Measurements from ENCODE around the gene CDH4. TPM values are rescaled to one million over a fixed set of nuclear protein-coding genes. Genes with fewer than 3 reads are reported as not detected.

The CDH4 gene
- total and polyA plus RNA-seq, 2 donors (not counting 1 experiment from before 2014, with no cell fraction given) = not detected

DNA sequence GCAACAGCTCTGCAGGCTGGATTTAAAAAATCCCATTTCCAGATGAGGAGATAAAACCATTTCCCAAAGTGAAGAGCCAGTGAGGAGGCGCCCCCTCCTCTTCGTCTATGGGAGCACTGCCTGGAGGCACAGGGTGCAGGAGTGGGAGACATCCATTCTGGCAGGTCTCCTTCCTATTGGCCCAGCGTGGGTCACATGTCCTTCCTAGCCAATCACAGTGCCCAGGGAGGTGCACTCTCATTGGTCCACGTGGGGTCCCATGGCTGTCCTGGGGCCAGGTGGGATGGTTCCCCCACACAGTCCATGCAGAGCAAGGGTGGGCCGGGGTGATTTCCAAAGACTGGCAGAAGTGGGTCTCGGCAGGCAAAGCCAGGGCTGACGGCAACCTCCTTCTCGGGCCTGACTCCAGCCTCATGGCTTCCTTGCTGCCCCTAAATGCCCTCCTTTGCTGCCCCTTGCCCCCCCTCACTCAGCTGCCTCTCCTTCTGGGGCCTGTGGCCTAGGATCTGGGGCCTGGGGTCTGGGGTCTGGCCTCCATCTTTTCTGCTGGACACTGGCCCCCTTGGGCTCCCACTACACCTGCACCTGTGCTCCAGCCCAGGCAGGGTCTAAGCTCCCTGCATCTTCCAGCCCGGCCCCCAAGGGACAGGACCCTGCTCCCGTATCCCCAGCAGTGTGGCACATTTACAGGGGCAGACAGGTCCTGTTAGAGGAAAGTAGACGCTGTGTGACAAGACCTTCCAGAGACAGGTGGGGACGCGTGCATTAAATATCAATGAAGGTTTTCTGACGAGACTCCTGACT is 581.9 kb downstream of the CDH4 start:
- Mint-ChIP-seq H3K9me3 (ENCODE audit: insufficient read depth) (no peaks in the 10 kb centered on the region), H3K27me3 (no peaks in the 10 kb centered on the region), H3K4me3 (no peak overlapping the region), H3K27ac (no peak overlapping the region), H3K4me1 (no peaks in the 10 kb centered on the region)
- Histone ChIP-seq H4K20me1 (ENCODE audit: control insufficient read depth, insufficient read depth, low read length, poor library complexity, severe bottlenecking) (no peaks in the 10 kb centered on the region), H3K4me3 (ENCODE audit: control extremely low read depth in 1 of 5, extremely low read depth in 1 of 5, insufficient read depth in 1 of 5, low read depth in 2 of 5, low read length in 4 of 5) (no peak overlapping the region), H3K36me3 (replicated peaks in 1 of 2; ENCODE audit: control extremely low read depth in 1 of 2, control insufficient read depth in 1 of 2, extremely low read depth in 1 of 2, insufficient read depth in 2 of 2, low read length in 1 of 2) (no peaks in the 10 kb centered on the region), H3K79me2 (ENCODE audit: control insufficient read depth, insufficient read depth, low read length) (no peaks in the 10 kb centered on the region), H2AFZ (ENCODE audit: insufficient read depth, low read depth, low read length, poor library complexity, severe bottlenecking) (no peak overlapping the region), H3K27me3 (replicated peaks in 1 of 4; ENCODE audit: control extremely low read depth in 1 of 4, control insufficient read depth in 3 of 4, insufficient read depth in 4 of 4, low read length in 3 of 4) (peaks cover 0 to 4% (median 0%) of the 10 kb centered on the region in 4 experiments), H3K4me2 (replicated peaks; ENCODE audit: low read depth, low read length, poor library complexity, severe bottlenecking) (no peak overlapping the region), H3K9me3 (ENCODE audit: control extremely low read depth in 1 of 3, control insufficient read depth in 2 of 3, insufficient read depth in 1 of 3, low read length in 2 of 3) (peaks cover 0 to 22% (median 0%) of the 10 kb centered on the region in 3 donors), H3K27ac (ENCODE audit: low read length in 2 of 2) (no peak overlapping the region), H3K4me1 (ENCODE audit: control insufficient read depth in 2 of 2, insufficient read depth in 2 of 2, low read length in 2 of 2) (no peaks in the 10 kb centered on the region), H3K9ac (ENCODE audit: low read length) (no peak overlapping the region)
- POLR2A ChIA-PET = no interaction called here
- TF ChIP-seq, protein P1, sequence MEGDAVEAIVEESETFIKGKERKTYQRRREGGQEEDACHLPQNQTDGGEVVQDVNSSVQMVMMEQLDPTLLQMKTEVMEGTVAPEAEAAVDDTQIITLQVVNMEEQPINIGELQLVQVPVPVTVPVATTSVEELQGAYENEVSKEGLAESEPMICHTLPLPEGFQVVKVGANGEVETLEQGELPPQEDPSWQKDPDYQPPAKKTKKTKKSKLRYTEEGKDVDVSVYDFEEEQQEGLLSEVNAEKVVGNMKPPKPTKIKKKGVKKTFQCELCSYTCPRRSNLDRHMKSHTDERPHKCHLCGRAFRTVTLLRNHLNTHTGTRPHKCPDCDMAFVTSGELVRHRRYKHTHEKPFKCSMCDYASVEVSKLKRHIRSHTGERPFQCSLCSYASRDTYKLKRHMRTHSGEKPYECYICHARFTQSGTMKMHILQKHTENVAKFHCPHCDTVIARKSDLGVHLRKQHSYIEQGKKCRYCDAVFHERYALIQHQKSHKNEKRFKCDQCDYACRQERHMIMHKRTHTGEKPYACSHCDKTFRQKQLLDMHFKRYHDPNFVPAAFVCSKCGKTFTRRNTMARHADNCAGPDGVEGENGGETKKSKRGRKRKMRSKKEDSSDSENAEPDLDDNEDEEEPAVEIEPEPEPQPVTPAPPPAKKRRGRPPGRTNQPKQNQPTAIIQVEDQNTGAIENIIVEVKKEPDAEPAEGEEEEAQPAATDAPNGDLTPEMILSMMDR (IDR thresholded peaks at IDR 0.05) = no peak
- no peak for TF ChIP-seq EZH2 (IDR thresholded peaks at IDR 0.05; ENCODE audit: borderline replicate concordance, insufficient read depth, low read depth, low read length, poor library complexity, severe bottlenecking)
- WGBS (ENCODE audit: insufficient coverage) = 90% methylated on average over 14 of the region's 14 CpGs
- CTCF ChIA-PET = no interaction called here
- intact Hi-C loops (cut with micrococcal nuclease) = no loop called here
- DNase-seq = no peak
- no peak for ATAC-seq (ENCODE audit: low read depth)

DNA sequence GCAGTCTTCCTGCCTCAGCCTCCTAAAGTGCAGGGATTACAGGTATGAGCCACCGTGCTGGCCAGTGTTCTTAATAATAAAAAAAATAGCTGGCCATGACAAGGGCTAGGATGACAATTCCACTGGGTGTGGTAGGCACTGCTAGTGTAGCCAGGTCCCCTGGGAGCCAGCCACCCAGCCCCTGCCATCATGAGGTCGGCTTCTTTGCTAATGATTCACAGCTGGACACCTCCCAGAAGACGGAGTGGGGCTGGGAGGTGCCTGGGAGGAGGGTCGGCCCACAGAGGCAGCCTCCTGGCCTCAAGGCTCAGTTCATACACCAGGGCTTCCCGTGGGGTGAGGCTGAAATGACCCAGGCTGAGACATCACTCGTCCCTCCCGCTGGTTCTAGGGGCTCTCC is 583.2 kb downstream of the CDH4 start:
- Histone ChIP-seq H3K4me1 (ENCODE audit: control insufficient read depth in 2 of 2, insufficient read depth in 2 of 2, low read length in 2 of 2) (no peaks in the 10 kb centered on the region), H3K27me3 (replicated peaks in 1 of 4; ENCODE audit: control extremely low read depth in 1 of 4, control insufficient read depth in 3 of 4, insufficient read depth in 4 of 4, low read length in 3 of 4) (peaks cover 0 to 4% (median 0%) of the 10 kb centered on the region in 4 experiments), H4K20me1 (ENCODE audit: control insufficient read depth, insufficient read depth, low read length, poor library complexity, severe bottlenecking) (no peaks in the 10 kb centered on the region), H2AFZ (ENCODE audit: insufficient read depth, low read depth, low read length, poor library complexity, severe bottlenecking) (no peak overlapping the region), H3K9ac (ENCODE audit: low read length) (no peak overlapping the region), H3K36me3 (replicated peaks in 1 of 2; ENCODE audit: control extremely low read depth in 1 of 2, control insufficient read depth in 1 of 2, extremely low read depth in 1 of 2, insufficient read depth in 2 of 2, low read length in 1 of 2) (no peaks in the 10 kb centered on the region), H3K4me3 (ENCODE audit: control extremely low read depth in 1 of 5, extremely low read depth in 1 of 5, insufficient read depth in 1 of 5, low read depth in 2 of 5, low read length in 4 of 5) (no peak overlapping the region), H3K9me3 (ENCODE audit: control extremely low read depth in 1 of 3, control insufficient read depth in 2 of 3, insufficient read depth in 1 of 3, low read length in 2 of 3) (peaks cover 0 to 22% (median 0%) of the 10 kb centered on the region in 3 donors), H3K27ac (ENCODE audit: low read length in 2 of 2) (no peak overlapping the region), H3K4me2 (replicated peaks; ENCODE audit: low read depth, low read length, poor library complexity, severe bottlenecking) (no peak overlapping the region), H3K79me2 (ENCODE audit: control insufficient read depth, insufficient read depth, low read length) (no peaks in the 10 kb centered on the region)
- TF ChIP-seq EZH2 (IDR thresholded peaks at IDR 0.05; ENCODE audit: borderline replicate concordance, insufficient read depth, low read depth, low read length, poor library complexity, severe bottlenecking) = no peak
- TF ChIP-seq, protein P1 (IDR thresholded peaks at IDR 0.05) = no peak
- Mint-ChIP-seq H3K9me3 (ENCODE audit: insufficient read depth) (no peaks in the 10 kb centered on the region), H3K27ac (no peak overlapping the region), H3K4me1 (no peaks in the 10 kb centered on the region), H3K27me3 (no peaks in the 10 kb centered on the region), H3K4me3 (no peak overlapping the region)
- intact Hi-C loops (cut with micrococcal nuclease) = no loop called here
- 77% methylated on average over 6 of the region's 7 CpGs for WGBS (ENCODE audit: insufficient coverage)
- DNase-seq (no peak), ATAC-seq (ENCODE audit: low read depth) (no peak)
- ChIA-PET POLR2A (no interaction called here), CTCF (no interaction called here)

Data from B cell (primary cell).